ENCODE data around the gene IRAK2. TPM values are rescaled to one million over a fixed set of nuclear protein-coding genes. Genes with fewer than 3 reads are reported as not detected.

The IRAK2 gene
- total and polyA plus RNA-seq, 12 donors: 2.1 to 8.7 (median 4.9) TPM

GRCh38 chr3:10136426-10137005 lies 28.2 kb upstream of the IRAK2 start:
- no peak for DNase-seq
- intact Hi-C loops (cut with DNase I): no loop called here
- no peak overlapping the region for H3K4me3 ChIP-seq
- no peaks in the 10 kb centered on the region for H3K9me3 ChIP-seq (replicated peaks in 1 of 3)
- 74 to 87% (median 84%) methylated on average over 8 to 25 of the region's 25 CpGs for WGBS, 4 donors
- H3K36me3 ChIP-seq (replicated peaks in 1 of 2): no peaks in the 10 kb centered on the region
- H3K27ac ChIP-seq: no peak overlapping the region
- no peaks in the 10 kb centered on the region for H3K27me3 ChIP-seq
- no peaks in the 10 kb centered on the region for H3K4me1 ChIP-seq (replicated peaks in 1 of 2)
- TF ChIP-seq POLR2A (IDR thresholded peaks at IDR 0.05) (no peak), CTCF (IDR thresholded peaks at IDR 0.05) (no peak)

- TF ChIP-seq CTCF (IDR thresholded peaks at IDR 0.05): no peak
- TF ChIP-seq POLR2A (IDR thresholded peaks at IDR 0.05): no peak
- H3K27ac ChIP-seq: no peak overlapping the region
- 81 to 93% (median 90%) methylated on average over 4 of the region's 4 CpGs for WGBS, 4 donors
These were observed 27.5 kb upstream of the IRAK2 start for GRCh38 chr3:10137178-10137577.

GRCh38 chr3:10140996-10141546 lies 23.6 kb upstream of the IRAK2 start:
- 69 to 77% (median 73%) methylated on average over 23 of the region's 23 CpGs for WGBS, 4 donors
- H3K4me3 ChIP-seq: peak overlapping the region in 1 of 4 donors; percentile 79
- intact Hi-C loops (cut with DNase I): loop anchor here in 1 of 2 donors (10.0 kb wide), 1 partner anchor 296 kb away; the partner anchor contains the start of gene RPUSD3

More at GRCh38 chr3:10137178-10137577, 27.5 kb upstream of the IRAK2 start:
- no peaks in the 10 kb centered on the region for H3K27me3 ChIP-seq
- intact Hi-C loops (cut with DNase I): no loop called here
- no peaks in the 10 kb centered on the region for H3K36me3 ChIP-seq (replicated peaks in 1 of 2)
- DNase-seq: no peak
- no peak overlapping the region for H3K4me3 ChIP-seq
- no peaks in the 10 kb centered on the region for H3K9me3 ChIP-seq (replicated peaks in 1 of 3)
- H3K4me1 ChIP-seq (replicated peaks in 1 of 2): no peaks in the 10 kb centered on the region

More at GRCh38 chr3:10140996-10141546, 23.6 kb upstream of the IRAK2 start:
- Histone ChIP-seq H3K36me3 (replicated peaks in 1 of 2) (no peaks in the 10 kb centered on the region), H3K27ac (peak overlapping the region in 2 of 5 donors; percentile 94 to 96), H3K4me1 (replicated peaks in 1 of 2) (peaks cover 18 to 28% of the 10 kb centered on the region in 2 donors), H3K27me3 (no peaks in the 10 kb centered on the region), H3K9me3 (replicated peaks in 1 of 3) (no peaks in the 10 kb centered on the region)
- DNase-seq: peak in 1 of 7 donors; percentile 7
- TF ChIP-seq CTCF (IDR thresholded peaks at IDR 0.05) (peak in 1 of 6 experiments; percentile 12), POLR2A (IDR thresholded peaks at IDR 0.05) (no peak)
